Measurements from ENCODE around the gene PRKAR1B. TPM values are rescaled to one million over a fixed set of nuclear protein-coding genes. Genes with fewer than 3 reads are reported as not detected.
"Not testable (repeated sequence)": the region's sequence is repeated elsewhere in the genome, so short reads cannot be mapped to it uniquely, and the experiment has no call there.

Gene PRKAR1B
- total RNA-seq, 1 donor from 2014 or later, result 12.5 TPM

GRCh38 chr7:644381-645305, 82.4 kb downstream of the PRKAR1B start:
- DNase-seq, result no peak

- DNase-seq, result no peak
These were observed 85.1 kb downstream of the PRKAR1B start for GRCh38 chr7:641966-642365.

GRCh38 chr7:641269-641671, 85.8 kb downstream of the PRKAR1B start:
- no peak for DNase-seq

- DNase-seq, result no peak
These were observed 88.6 kb downstream of the PRKAR1B start for GRCh38 chr7:638256-639011.

GRCh38 chr7:637826-638225, 89.3 kb downstream of the PRKAR1B start:
- DNase-seq, result no peak

- no peak for DNase-seq
These were observed 90.7 kb downstream of the PRKAR1B start for GRCh38 chr7:636396-636795.

- not testable (repeated sequence) for DNase-seq
These were observed 91.2 kb downstream of the PRKAR1B start for GRCh38 chr7:635687-636382.

GRCh38 chr7:635227-635626, 91.9 kb downstream of the PRKAR1B start:
- no peak for DNase-seq

GRCh38 chr7:633381-634018, 93.6 kb downstream of the PRKAR1B start:
- DNase-seq, result no peak

- DNase-seq, result no peak
These were observed 94.3 kb downstream of the PRKAR1B start for GRCh38 chr7:632831-633210.

- no peak for DNase-seq
These were observed 94.9 kb downstream of the PRKAR1B start for GRCh38 chr7:631964-632830.

GRCh38 chr7:631291-631711, 95.8 kb downstream of the PRKAR1B start:
- DNase-seq, result no peak

GRCh38 chr7:630539-630938, 96.5 kb downstream of the PRKAR1B start:
- no peak for DNase-seq

GRCh38 chr7:630111-630511, 97.0 kb downstream of the PRKAR1B start:
- no peak for DNase-seq

- DNase-seq, result no peak
These were observed 98.3 kb downstream of the PRKAR1B start for GRCh38 chr7:628826-629225.

- no peak for DNase-seq
These were observed 98.7 kb downstream of the PRKAR1B start for GRCh38 chr7:628402-628763.

- no peak for DNase-seq
These were observed 99.2 kb downstream of the PRKAR1B start for GRCh38 chr7:627661-628401.

GRCh38 chr7:625376-625971, 101.6 kb downstream of the PRKAR1B start:
- no peak for DNase-seq

GRCh38 chr7:623464-623863, 103.6 kb downstream of the PRKAR1B start:
- DNase-seq, result no peak
